HFFc6 (cell line): Measurements from ENCODE around the gene GCDH. TPM values are rescaled to one million over a fixed set of nuclear protein-coding genes. Genes with fewer than 3 reads are reported as not detected.

Experiments used
- DNase-seq: peaks from one replicate; pipeline ENCODE4 v3.0.0-alpha.2; 2018
- H3K27ac Mint-ChIP-seq: 2 replicates; pipeline ENCODE4 v1.8.0; 2020; ENCODE audit warnings: mild to moderate bottlenecking, mixed read lengths
- H3K27me3 Mint-ChIP-seq: 2 replicates; pipeline ENCODE4 v1.8.0; 2021; ENCODE audit warnings: mild to moderate bottlenecking, moderate library complexity, mixed read lengths; ENCODE audit not compliant: insufficient read depth
- H3K36me3 Mint-ChIP-seq: 2 replicates; pipeline ENCODE4 v1.8.0; 2021; ENCODE audit warnings: low read depth, mixed read lengths
- H3K4me1 Mint-ChIP-seq: 2 replicates; pipeline ENCODE4 v1.8.0; 2020; ENCODE audit warnings: low read depth, mixed read lengths
- H3K4me3 Mint-ChIP-seq: 2 replicates; pipeline ENCODE4 v1.8.0; 2020; ENCODE audit warnings: mild to moderate bottlenecking, moderate library complexity, mixed read lengths
- H3K9me3 Mint-ChIP-seq: 2 replicates; pipeline ENCODE4 v1.8.0; 2020; ENCODE audit warnings: mild to moderate bottlenecking, mixed read lengths
- total RNA-seq, 6 experiments: library from RNA; stranded (reverse); fragmentation: NEBNext Ultra II Directional; extraction: Animal tissue kit (Norgen Biotek cat#: 25700); gene quantifications; 2 replicates in 1 of 6; 3 replicates in 5 of 6; pipeline ENCODE4 v1.2.3, GENCODE V29; 2021
- TF ChIP-seq, protein P1 (sequence below): fragments of 200-600 bp; sonication (generic); IDR thresholded peaks from 2 replicates; pipeline ENCODE4 v1.5.0; 2021; ENCODE audit warnings: antibody characterized with exemption, mild to moderate bottlenecking

The GCDH gene
- total RNA-seq, 6 experiments from 2014 or later: 20.6 to 24.6 (median 21.1) TPM

DNA sequence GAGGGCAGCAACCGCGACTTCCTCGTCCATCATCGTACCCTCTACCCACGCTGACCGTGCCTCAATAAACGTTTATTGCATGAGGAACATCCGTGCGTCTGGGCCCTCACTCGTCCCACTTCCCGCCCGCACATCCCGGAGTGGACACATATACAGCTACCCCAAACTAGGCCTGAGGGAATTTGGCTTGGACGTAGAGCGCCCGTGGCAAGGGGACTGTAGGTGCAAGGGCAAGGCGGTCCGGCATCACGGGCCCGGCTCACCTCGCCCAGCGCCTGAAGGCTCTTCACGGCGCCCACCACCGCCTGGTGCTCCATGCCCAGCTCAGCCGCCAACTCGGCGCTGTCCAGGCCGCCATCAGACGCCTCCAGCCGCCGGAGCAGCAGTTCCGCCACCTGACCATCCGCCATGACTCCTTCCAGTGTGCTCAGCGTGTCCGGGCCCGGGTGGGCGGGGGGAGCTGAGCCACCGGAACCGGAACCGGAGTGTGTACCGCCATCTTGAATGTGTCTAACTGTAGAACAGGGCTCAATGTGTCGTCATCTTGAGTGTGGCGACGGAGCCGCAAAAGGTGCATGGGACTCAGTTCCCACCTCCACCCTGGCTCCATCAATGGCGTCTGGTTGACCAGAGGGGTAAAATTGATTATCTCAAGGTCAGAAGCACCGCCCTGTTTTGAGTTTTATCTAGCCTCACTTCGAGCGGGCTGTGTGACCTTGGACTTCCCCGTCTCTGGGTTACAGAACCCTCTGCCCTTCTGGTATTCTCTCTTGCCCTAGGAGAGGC is 42.5 kb downstream of the GCDH start, which contains the start of gene FARSA:
Gene FARSA, minus strand, starts transcription at position 425 of the 786 bp plus-strand sequence. Its CDS starts 15 bp downstream, at position 410.
- Mint-ChIP-seq H3K27me3 (peaks cover 2% of the 10 kb centered on the region), H3K9me3 (peaks cover 2% of the 10 kb centered on the region; the same call in 1 of the 2 replicates), H3K27ac (peak within 1 kb of the TSS; percentile 88), H3K4me3 (peak within 1 kb of the TSS; percentile 97), H3K4me1 (peaks cover 19% of the 10 kb centered on the region), H3K36me3 (peaks cover 18% of the 10 kb centered on the region)
- TF ChIP-seq, protein P1, sequence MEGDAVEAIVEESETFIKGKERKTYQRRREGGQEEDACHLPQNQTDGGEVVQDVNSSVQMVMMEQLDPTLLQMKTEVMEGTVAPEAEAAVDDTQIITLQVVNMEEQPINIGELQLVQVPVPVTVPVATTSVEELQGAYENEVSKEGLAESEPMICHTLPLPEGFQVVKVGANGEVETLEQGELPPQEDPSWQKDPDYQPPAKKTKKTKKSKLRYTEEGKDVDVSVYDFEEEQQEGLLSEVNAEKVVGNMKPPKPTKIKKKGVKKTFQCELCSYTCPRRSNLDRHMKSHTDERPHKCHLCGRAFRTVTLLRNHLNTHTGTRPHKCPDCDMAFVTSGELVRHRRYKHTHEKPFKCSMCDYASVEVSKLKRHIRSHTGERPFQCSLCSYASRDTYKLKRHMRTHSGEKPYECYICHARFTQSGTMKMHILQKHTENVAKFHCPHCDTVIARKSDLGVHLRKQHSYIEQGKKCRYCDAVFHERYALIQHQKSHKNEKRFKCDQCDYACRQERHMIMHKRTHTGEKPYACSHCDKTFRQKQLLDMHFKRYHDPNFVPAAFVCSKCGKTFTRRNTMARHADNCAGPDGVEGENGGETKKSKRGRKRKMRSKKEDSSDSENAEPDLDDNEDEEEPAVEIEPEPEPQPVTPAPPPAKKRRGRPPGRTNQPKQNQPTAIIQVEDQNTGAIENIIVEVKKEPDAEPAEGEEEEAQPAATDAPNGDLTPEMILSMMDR: no peak
- DNase-seq: peak; percentile 82

DNA sequence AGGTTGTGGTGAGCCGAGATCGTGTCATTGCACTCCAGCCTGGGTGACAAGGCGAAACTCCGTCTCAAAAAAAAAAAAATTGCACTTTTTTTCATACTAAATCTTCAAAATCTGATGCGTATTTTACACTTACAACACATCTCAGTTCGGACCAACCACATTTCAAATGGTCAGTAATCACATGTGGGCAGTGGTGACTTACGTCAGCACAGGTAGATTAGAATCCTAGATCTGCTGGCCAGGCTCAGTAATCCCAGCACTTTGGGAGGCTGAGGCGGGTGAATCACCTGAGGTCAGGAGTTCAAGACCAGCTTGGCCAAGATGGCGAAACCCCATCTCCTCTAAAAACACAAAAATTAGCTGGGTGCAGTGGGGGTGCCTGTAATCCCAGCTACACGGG is 44.1 kb downstream of the GCDH start:
- Mint-ChIP-seq H3K27ac (no peak overlapping the region), H3K4me3 (no peak overlapping the region), H3K27me3 (peaks cover 8% of the 10 kb centered on the region), H3K4me1 (peaks cover 28% of the 10 kb centered on the region), H3K9me3 (peaks cover 11% of the 10 kb centered on the region), H3K36me3 (peaks cover 28% of the 10 kb centered on the region)
- TF ChIP-seq, protein P1: no peak
- no peak for DNase-seq

DNA sequence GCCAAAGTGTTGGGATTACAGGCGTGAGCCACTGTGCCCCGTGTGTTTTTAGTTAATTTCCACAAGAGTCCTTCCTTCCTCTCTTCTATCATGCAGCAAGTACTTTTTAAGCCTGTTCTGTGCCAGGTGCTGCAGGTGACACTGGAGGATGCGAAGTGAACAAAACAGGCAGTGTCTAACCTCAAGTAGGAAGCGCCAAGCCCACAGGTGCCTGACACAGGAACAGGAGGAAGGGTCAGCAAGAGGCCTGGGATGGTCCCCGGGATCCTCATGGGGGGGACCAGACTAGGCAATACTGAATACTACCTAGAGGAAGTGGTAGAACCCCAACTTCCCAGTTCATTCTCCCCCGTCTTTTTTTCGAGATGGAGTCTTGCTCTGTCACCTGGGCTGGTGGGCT is 45.6 kb downstream of the GCDH start:
- Mint-ChIP-seq H3K36me3 (peaks cover 37% of the 10 kb centered on the region), H3K4me3 (no peak overlapping the region), H3K4me1 (peaks cover 37% of the 10 kb centered on the region), H3K27me3 (peaks cover 8% of the 10 kb centered on the region), H3K9me3 (peaks cover 11% of the 10 kb centered on the region), H3K27ac (no peak overlapping the region)
- no peak for DNase-seq
- TF ChIP-seq, protein P1: no peak

DNA sequence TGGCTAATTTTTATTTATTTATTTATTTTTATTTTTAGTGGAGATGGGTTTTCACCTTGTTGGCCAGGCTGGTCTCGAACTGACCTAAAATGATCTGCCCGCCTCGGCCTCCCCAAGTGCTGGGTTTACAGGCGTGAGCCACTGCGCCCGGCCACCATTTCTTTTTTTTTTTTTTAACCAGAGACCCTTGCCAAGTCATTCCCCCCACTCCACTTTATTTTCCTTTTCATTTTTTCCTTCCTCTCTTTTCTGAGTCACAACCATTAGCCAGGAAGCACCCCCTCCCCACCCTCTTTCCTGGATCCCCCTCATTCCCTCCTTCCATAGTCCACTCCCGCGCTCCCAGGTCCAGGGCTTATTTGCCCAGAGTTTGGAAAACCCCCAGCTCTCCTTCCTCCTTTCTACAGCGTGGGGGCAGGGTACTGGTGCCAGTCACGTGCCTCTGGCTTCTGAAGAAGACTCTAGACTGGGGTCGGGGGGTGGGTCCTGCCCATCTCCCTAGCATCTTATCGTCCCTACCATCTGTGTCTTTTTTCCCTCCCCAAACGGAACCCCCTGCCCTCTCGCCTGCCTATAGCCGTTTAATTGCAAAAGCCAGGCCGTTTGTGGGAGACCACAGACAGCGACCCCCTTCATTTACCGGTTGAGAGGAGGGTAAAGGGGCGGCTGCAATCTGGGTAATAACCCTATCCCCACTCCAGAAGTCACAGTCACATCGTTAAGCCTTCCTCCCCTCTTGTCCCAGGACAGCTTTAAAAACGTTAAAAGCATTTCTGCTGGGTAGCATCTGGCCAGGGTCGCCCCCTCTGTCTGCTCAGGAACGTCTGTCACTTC is 46.4 kb downstream of the GCDH start:
- Mint-ChIP-seq H3K27ac (peak overlapping the region; percentile 92), H3K4me3 (peak overlapping the region; percentile 99), H3K4me1 (peaks cover 36% of the 10 kb centered on the region), H3K27me3 (peaks cover 8% of the 10 kb centered on the region), H3K36me3 (peaks cover 39% of the 10 kb centered on the region), H3K9me3 (peaks cover 11% of the 10 kb centered on the region)
- TF ChIP-seq, protein P1: no peak; the same call in 1 of the 2 replicates
- DNase-seq: no peak

DNA sequence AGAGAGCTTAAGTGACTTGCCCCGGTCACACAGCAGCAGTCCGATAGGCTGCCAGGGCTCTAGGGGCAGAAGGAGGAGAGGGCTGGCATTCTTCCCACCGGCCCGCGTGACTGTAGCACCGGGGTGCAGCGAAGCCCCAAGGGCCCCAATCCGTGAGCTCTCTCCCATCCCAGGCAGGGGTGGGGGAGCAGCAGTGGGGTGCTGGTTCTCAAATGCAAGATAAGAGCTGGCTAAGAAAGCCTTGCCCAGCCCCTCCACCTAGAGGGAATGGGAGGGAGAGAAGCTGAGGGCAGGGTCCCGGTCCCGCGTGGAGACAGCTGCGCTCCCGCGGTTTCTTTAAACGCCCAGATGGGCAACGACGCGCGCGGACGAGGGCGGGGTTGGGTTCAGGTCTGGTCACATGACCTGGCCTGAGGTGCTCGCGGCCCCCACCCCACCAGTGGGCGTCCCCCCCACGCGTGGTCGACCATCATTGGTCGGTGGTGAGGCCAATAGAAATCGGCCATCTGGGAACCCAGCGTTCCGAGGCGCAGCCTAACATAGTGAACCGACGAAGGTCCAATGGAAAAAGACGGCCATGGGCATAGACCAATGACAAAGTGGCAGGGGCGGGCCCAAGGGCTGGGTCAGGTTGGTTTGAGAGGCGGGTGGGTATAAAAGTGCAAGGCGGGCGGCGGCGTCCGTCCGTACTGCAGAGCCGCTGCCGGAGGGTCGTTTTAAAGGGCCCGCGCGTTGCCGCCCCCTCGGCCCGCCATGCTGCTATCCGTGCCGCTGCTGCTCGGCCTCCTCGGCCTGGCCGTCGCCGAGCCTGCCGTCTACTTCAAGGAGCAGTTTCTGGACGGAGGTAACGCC is 47.2 kb downstream of the GCDH start, which contains the start of gene CALR:
Gene CALR, plus strand, starts transcription at position 683 of the 852 bp plus-strand sequence. Its CDS starts 71 bp downstream, at position 754.
- peaks cover 8% of the 10 kb centered on the region for H3K27me3 Mint-ChIP-seq
- DNase-seq: peak; percentile 100
- peaks cover 11% of the 10 kb centered on the region for H3K9me3 Mint-ChIP-seq
- H3K4me3 Mint-ChIP-seq: peak within 1 kb of the TSS; percentile 99
- H3K27ac Mint-ChIP-seq: peak within 1 kb of the TSS; percentile 92
- peaks cover 34% of the 10 kb centered on the region for H3K4me1 Mint-ChIP-seq
- TF ChIP-seq, protein P1: no peak
- H3K36me3 Mint-ChIP-seq: peaks cover 36% of the 10 kb centered on the region
